Kidney (tissue), 14 donors: ENCODE data around the gene UBE2G2. TPM values are rescaled to one million over a fixed set of nuclear protein-coding genes. Genes with fewer than 3 reads are reported as not detected.

Source experiments
- DNase-seq, 5 donors: peaks; one replicate each; pipeline ENCODE4 v3.0.0-alpha.2; 2013 to 2020
- FAIRE-seq: peaks from 2 replicates; lab custom pipeline; 2012; peaks lifted over from hg19 to GRCh38; lab: Jason Lieb, UNC
- H3K27ac ChIP-seq, 2 donors: one replicate each; pipeline ENCODE4 v1.7.0; 2013; ENCODE audit warnings: low read depth in 2 of 2, low read length in 2 of 2, inconsistent platforms in 1 of 2
- H3K27me3 ChIP-seq: one replicate; pipeline ENCODE4 v1.7.1; 2013; ENCODE audit warnings: low read length, inconsistent platforms; ENCODE audit not compliant: control insufficient read depth, insufficient read depth
- H3K36me3 ChIP-seq, 3 donors: one replicate each; pipeline versions ENCODE4 v1.7.0 to v1.7.1; 2013; ENCODE audit warnings: low read length in 3 of 3, control low read depth in 1 of 3, inconsistent platforms in 1 of 3; ENCODE audit not compliant: insufficient read depth in 3 of 3, control insufficient read depth in 2 of 3
- H3K4me1 ChIP-seq, 3 donors: one replicate each; pipeline versions ENCODE4 v1.7.0 to v1.7.1; 2013; ENCODE audit warnings: low read length in 3 of 3, inconsistent platforms in 1 of 3, low read depth in 1 of 3; ENCODE audit not compliant: control insufficient read depth in 2 of 3, insufficient read depth in 2 of 3
- H3K4me3 ChIP-seq, 3 donors: one replicate each; pipeline versions ENCODE4 v1.7.0 to v1.8.1; 2013; ENCODE audit warnings: low read length in 3 of 3, control low read depth in 1 of 3, inconsistent platforms in 1 of 3
- H3K9ac ChIP-seq, 3 donors: one replicate each; pipeline versions ENCODE4 v1.7.0 to v1.7.1; 2013; ENCODE audit warnings: low read length in 3 of 3, control low read depth in 1 of 3, inconsistent platforms in 1 of 3
- H3K9me3 ChIP-seq, 3 donors: one replicate each; pipeline versions ENCODE4 v1.7.0 to v1.7.1; 2013; ENCODE audit warnings: low read length in 3 of 3, control low read depth in 1 of 3, inconsistent platforms in 1 of 3; ENCODE audit not compliant: control insufficient read depth in 2 of 3, insufficient read depth in 1 of 3
- CTCF ChIP-seq: IDR thresholded peaks from 3 replicates; pipeline ENCODE4 v1.5.1; 2012; ENCODE audit warnings: mild to moderate bottlenecking, moderate library complexity, borderline replicate concordance; ENCODE audit not compliant: insufficient read depth; ENCODE audit errors: extremely low read depth
- intact Hi-C: fragments of 100-400 bp; cut with DNase I; formaldehyde crosslinking; loops from one replicate; pipeline ENCODE4 v1.11.1; 2022
- polyA plus RNA-seq: library from polyadenylated mRNA; stranded (reverse); fragments of 350-450 nt; fragmentation: Illumina TruSeq; extraction: RNeasy Lipid Tissue Mini Kit (QIAGEN cat#74804); gene quantifications from one replicate; pipeline ENCODE4 v1.2.3, GENCODE V29; 2014; ENCODE audit warnings: low read depth, low replicate concordance; ENCODE audit not compliant: insufficient read depth
- total RNA-seq: library from RNA; stranded (reverse); fragmentation: NEBNext Ultra II Directional; extraction: Animal tissue kit (Norgen Biotek cat#: 25700); gene quantifications from one replicate; pipeline ENCODE4 v1.2.1, GENCODE V29; 2021
- donor health status: control.
- donor health status: control.
- donor health status: control.
- donor health status: control.
- donor health status: control.
- donor health status: DM: yes; HTN: yes; CAD: no.
- donor health status: Normal renal cell carcinoma (clear cell type).

Gene UBE2G2
- total and polyA plus RNA-seq, 2 donors from 2014 or later, result 39.4 to 86.0 TPM

GRCh38 chr21:44791246-44791645 is 10.4 kb downstream of the UBE2G2 start:
- intact Hi-C loops, result no loop called here
- no peak for FAIRE-seq
- DNase-seq, result no peak
- TF ChIP-seq CTCF, result no peak
- H3K36me3 ChIP-seq, result no peaks in the 10 kb centered on the region
- peaks cover 0 to 10% (median 4%) of the 10 kb centered on the region in 3 donors for H3K4me1 ChIP-seq
- H3K9me3 ChIP-seq, result no peaks in the 10 kb centered on the region
- no peaks in the 10 kb centered on the region for H3K27me3 ChIP-seq
- no peak overlapping the region for H3K4me3 ChIP-seq
- H3K9ac ChIP-seq, result no peak overlapping the region
- H3K27ac ChIP-seq, result no peak overlapping the region

GRCh38 chr21:44790368-44790767 is 11.3 kb downstream of the UBE2G2 start:
- Histone ChIP-seq H3K36me3 (no peaks in the 10 kb centered on the region), H3K27ac (no peak overlapping the region), H3K27me3 (no peaks in the 10 kb centered on the region), H3K4me1 (peaks cover 0 to 10% (median 4%) of the 10 kb centered on the region in 3 donors), H3K9me3 (no peaks in the 10 kb centered on the region), H3K9ac (no peak overlapping the region), H3K4me3 (no peak overlapping the region)
- intact Hi-C loops, result no loop called here
- no peak for FAIRE-seq
- DNase-seq, result no peak
- no peak for TF ChIP-seq CTCF

- H3K27me3 ChIP-seq, result no peaks in the 10 kb centered on the region
- no peak overlapping the region for H3K27ac ChIP-seq
- no peaks in the 10 kb centered on the region for H3K36me3 ChIP-seq
- no peak for DNase-seq
- no peak for TF ChIP-seq CTCF
- H3K9ac ChIP-seq, result no peak overlapping the region
- FAIRE-seq, result no peak
- peaks cover 0 to 10% (median 4%) of the 10 kb centered on the region in 3 donors for H3K4me1 ChIP-seq
- intact Hi-C loops, result no loop called here
- no peaks in the 10 kb centered on the region for H3K9me3 ChIP-seq
- no peak overlapping the region for H3K4me3 ChIP-seq
Observed at GRCh38 chr21:44789880-44790279, 11.7 kb downstream of the UBE2G2 start.

- FAIRE-seq, result no peak
- Histone ChIP-seq H3K27me3 (no peaks in the 10 kb centered on the region), H3K27ac (no peak overlapping the region), H3K9me3 (no peaks in the 10 kb centered on the region), H3K9ac (no peak overlapping the region), H3K4me1 (no peaks in the 10 kb centered on the region), H3K36me3 (no peaks in the 10 kb centered on the region), H3K4me3 (no peak overlapping the region)
- peak in 1 of 5 donors; percentile 44 for DNase-seq
- intact Hi-C loops, result no loop called here
- TF ChIP-seq CTCF, result no peak
Observed at GRCh38 chr21:44785620-44786335, 15.8 kb downstream of the UBE2G2 start.
